Peyer's patch (tissue), 4 donors: Measurements from ENCODE around the gene LYPD6B.

Source experiments
- POLR2A ChIP-seq, 2 donors: fragments of 450-650 bp; IDR thresholded peaks; one replicate each; pipeline ENCODE4 v1.5.1; 2017; ENCODE audit warnings: antibody characterized with exemption in 2 of 2, mild to moderate bottlenecking in 2 of 2, moderate library complexity in 2 of 2
- TF ChIP-seq, protein P1 (sequence below), 6 experiments: fragments of 450-650 bp in 4 of 6; fragments of 200-600 bp in 2 of 6; sonication (generic) in 1 of 6; IDR thresholded peaks; one replicate each; pipeline ENCODE4 v1.5.1; 2017 to 2019; ENCODE audit warnings: antibody characterized with exemption in 6 of 6, mild to moderate bottlenecking in 3 of 6, moderate library complexity in 1 of 6

DNA sequence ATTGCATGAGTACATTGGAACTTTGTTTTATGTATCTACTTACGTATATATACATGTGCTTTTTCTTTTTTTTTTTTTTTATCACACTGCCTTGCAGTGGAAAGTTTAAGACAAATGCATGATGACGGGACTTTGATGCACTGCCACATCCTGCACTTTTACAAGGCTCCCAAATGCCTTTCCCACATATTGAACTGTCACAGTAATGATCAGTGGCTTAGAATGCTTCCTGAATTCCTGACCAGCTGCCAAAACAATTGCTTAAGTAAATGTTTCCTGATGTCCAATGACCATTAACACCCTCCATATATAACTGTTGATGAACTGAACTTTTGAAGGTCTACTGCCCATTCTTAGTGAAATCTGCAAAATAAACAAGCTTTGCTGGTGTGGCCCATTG, 60.2 kb downstream of the LYPD6B start:
- TF ChIP-seq, protein P1, sequence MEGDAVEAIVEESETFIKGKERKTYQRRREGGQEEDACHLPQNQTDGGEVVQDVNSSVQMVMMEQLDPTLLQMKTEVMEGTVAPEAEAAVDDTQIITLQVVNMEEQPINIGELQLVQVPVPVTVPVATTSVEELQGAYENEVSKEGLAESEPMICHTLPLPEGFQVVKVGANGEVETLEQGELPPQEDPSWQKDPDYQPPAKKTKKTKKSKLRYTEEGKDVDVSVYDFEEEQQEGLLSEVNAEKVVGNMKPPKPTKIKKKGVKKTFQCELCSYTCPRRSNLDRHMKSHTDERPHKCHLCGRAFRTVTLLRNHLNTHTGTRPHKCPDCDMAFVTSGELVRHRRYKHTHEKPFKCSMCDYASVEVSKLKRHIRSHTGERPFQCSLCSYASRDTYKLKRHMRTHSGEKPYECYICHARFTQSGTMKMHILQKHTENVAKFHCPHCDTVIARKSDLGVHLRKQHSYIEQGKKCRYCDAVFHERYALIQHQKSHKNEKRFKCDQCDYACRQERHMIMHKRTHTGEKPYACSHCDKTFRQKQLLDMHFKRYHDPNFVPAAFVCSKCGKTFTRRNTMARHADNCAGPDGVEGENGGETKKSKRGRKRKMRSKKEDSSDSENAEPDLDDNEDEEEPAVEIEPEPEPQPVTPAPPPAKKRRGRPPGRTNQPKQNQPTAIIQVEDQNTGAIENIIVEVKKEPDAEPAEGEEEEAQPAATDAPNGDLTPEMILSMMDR (IDR thresholded peaks at IDR 0.05), result no peak
- no peak for TF ChIP-seq POLR2A (IDR thresholded peaks at IDR 0.05)
